A673 (cell line): ENCODE results near the gene SPTLC2. TPM values are rescaled to one million over a fixed set of nuclear protein-coding genes. Genes with fewer than 3 reads are reported as not detected.

Source experiments
- BruUV-seq: library from RNA; stranded (reverse); fragments of 400-500 nt; replicated peaks from 2 replicates; lab custom pipeline; 2021; lab: Mats Ljungman, UMichigan
- CTCF ChIA-PET: fragments of 300-600 bp; sonication (Branson Sonifier 250); formaldehyde crosslinking; loops from one replicate; lab custom pipeline; 2022; ENCODE audit warnings: antibody characterized with exemption; lab: Charles Lee
- POLR2A ChIA-PET: fragments of 300-600 bp; sonication (Branson Sonifier 250); formaldehyde crosslinking; loops from one replicate; lab custom pipeline; 2022; ENCODE audit warnings: antibody characterized with exemption; ENCODE audit not compliant: low non-redundant PET; lab: Charles Lee
- DNase-seq: peaks from one replicate; pipeline ENCODE4 v3.0.0-alpha.2; 2015; ENCODE audit warnings: low spot score
- H3K27ac ChIP-seq: fragments of 200-600 bp; sonication (generic); 2 replicates; pipeline ENCODE4 v1.5.1; 2016; ENCODE audit warnings: mixed run types, low read depth, mild to moderate bottlenecking, mixed read lengths, antibody characterized with exemption, low read length; ENCODE audit not compliant: poor library complexity, severe bottlenecking
- H3K27me3 ChIP-seq: fragments of 200-600 bp; sonication (generic); replicated peaks from 2 replicates; pipeline ENCODE4 v1.6.1; 2017; ENCODE audit warnings: mixed run types, low read depth, mild to moderate bottlenecking, mixed read lengths, antibody characterized with exemption, low read length; ENCODE audit not compliant: insufficient read depth, poor library complexity
- H3K36me3 ChIP-seq: fragments of 200-600 bp; sonication (generic); 2 replicates; pipeline ENCODE4 v1.6.1; 2016; ENCODE audit warnings: mixed run types, mild to moderate bottlenecking, mixed read lengths, antibody characterized with exemption, low read length; ENCODE audit not compliant: insufficient read depth, poor library complexity, severe bottlenecking
- H3K4me1 ChIP-seq: fragments of 200-600 bp; sonication (generic); 2 replicates; pipeline ENCODE4 v1.6.1; 2017; ENCODE audit warnings: mixed run types, mild to moderate bottlenecking, mixed read lengths, antibody characterized with exemption, low read length; ENCODE audit not compliant: insufficient read depth, poor library complexity, severe bottlenecking
- H3K4me3 ChIP-seq: fragments of 200-600 bp; sonication (generic); 2 replicates; pipeline ENCODE4 v1.5.1; 2016; ENCODE audit warnings: low read depth, mixed run types, mild to moderate bottlenecking, mixed read lengths, low read length; ENCODE audit not compliant: poor library complexity, severe bottlenecking
- H3K9me3 ChIP-seq: fragments of 200-600 bp; sonication (generic); 2 replicates; pipeline ENCODE4 v1.6.1; 2016; ENCODE audit warnings: mixed run types, low read depth, mild to moderate bottlenecking, mixed read lengths, antibody characterized with exemption, low read length; ENCODE audit not compliant: poor library complexity, severe bottlenecking
- CTCF ChIP-seq: fragments of 300-800, 200-600 bp; sonication (generic); conservative IDR thresholded peaks from 2 replicates; pipeline ENCODE4 v1.5.1; 2017; ENCODE audit warnings: low read depth, mild to moderate bottlenecking, antibody characterized with exemption, low read length, moderate library complexity, mixed read lengths
- EZH2 ChIP-seq: fragments of 200-600 bp; sonication (generic); IDR thresholded peaks from 2 replicates; pipeline ENCODE4 v1.6.1; 2017; ENCODE audit warnings: borderline replicate concordance, low read depth, mild to moderate bottlenecking, mixed read lengths, antibody characterized with exemption, low read length; ENCODE audit not compliant: poor library complexity, severe bottlenecking
- intact Hi-C: fragments of 100-400 bp; cut with micrococcal nuclease; formaldehyde crosslinking; loops from one replicate; pipeline ENCODE4 v1.10.0; 2022; ENCODE audit not compliant: unreplicated experiment
- total RNA-seq: library from RNA; stranded (reverse); gene quantifications from 2 replicates; pipeline ENCODE4 v1.2.3, GENCODE V29; 2021

SPTLC2 gene
- total RNA-seq, 1 experiment from 2014 or later: 17.3 TPM

DNA sequence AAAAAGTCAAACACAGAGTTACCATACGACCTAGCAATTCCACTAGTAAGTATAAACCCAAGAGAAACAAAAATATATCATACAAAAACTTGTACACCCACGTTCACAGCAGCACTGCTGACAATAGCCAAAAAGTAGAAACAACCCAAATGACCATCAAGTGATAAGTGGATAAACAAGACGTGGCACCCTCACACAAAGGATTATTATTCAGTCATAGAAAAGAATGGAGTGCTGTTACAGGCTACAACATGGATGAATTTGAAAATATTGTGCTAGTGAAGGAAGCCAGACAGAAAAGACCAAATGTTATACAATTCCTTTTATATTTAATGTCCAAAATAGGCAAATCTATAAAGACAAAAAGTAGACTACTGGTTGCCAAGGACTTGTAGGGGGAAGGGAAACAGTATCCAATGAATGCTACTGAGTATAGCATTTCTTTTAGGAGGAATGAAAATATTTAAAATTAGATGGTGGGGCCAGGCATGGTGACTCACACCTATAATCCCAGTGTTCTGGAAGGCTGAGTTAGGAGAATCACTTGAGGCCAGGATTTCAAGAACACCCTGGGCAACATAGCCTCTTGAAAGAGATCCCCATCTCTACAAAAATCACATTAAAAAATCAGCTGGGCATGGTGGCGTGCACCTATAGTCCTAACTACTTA is 41.9 kb downstream of the SPTLC2 start:
- intact Hi-C loops: no loop called here
- Histone ChIP-seq H3K27ac (no peak overlapping the region), H3K27me3 (no peaks in the 10 kb centered on the region), H3K9me3 (no peaks in the 10 kb centered on the region), H3K4me3 (no peak overlapping the region), H3K36me3 (peaks cover 4% of the 10 kb centered on the region), H3K4me1 (peaks cover 4% of the 10 kb centered on the region)
- no TSS peak for BruUV-seq
- DNase-seq: no peak
- TF ChIP-seq CTCF: no peak
- TF ChIP-seq EZH2: no peak
- POLR2A ChIA-PET: no interaction called here
- CTCF ChIA-PET: no interaction called here

- intact Hi-C loops: no loop called here
- TF ChIP-seq CTCF (no peak), EZH2 (no peak)
- POLR2A ChIA-PET: no interaction called here
- CTCF ChIA-PET: no interaction called here
- BruUV-seq: no TSS peak
- no peak for DNase-seq
- Histone ChIP-seq H3K9me3 (no peaks in the 10 kb centered on the region), H3K27me3 (no peaks in the 10 kb centered on the region), H3K36me3 (peaks cover 9% of the 10 kb centered on the region), H3K27ac (no peak overlapping the region), H3K4me1 (no peaks in the 10 kb centered on the region), H3K4me3 (no peak overlapping the region)
Measured at GRCh38 chr14:77573964-77574363, 42.5 kb downstream of the SPTLC2 start.

DNA sequence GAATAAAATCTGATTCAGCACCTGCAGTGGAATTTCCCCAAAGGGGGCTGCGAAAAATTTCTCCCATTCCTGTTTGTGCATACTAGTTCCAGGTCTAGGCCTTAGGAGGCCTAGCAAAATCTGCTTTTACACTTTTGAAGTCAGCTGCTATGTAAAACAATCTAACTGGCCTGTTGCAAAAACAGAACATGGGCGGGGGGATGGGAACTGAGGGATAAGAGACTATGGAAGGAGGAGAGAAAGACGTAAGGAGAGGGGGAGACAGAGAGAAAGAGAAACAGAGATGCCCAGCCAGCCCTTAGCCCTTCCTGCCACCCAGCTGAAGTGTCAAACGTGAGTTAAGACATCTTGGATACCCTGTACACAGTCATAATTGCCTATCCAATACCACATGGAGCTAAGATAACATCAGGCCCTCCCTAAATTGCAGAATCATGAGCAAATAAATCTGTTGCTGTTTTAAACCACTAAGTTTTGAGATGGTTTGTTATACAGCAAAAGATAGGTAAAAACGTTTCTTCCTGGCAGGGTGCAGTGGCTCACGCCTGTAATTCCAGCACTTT is 45.6 kb downstream of the SPTLC2 start:
- Histone ChIP-seq H3K4me1 (no peaks in the 10 kb centered on the region), H3K9me3 (no peaks in the 10 kb centered on the region), H3K4me3 (no peak overlapping the region), H3K27ac (no peak overlapping the region), H3K27me3 (no peaks in the 10 kb centered on the region), H3K36me3 (peaks cover 11% of the 10 kb centered on the region)
- TF ChIP-seq EZH2 (no peak), CTCF (no peak)
- CTCF ChIA-PET: no interaction called here
- POLR2A ChIA-PET: no interaction called here
- no peak for DNase-seq
- intact Hi-C loops: no loop called here
- no TSS peak for BruUV-seq
